Medulla oblongata (tissue), 1 donor: ENCODE results near the gene BCAR3.

ENCODE experiments used
- DNase-seq: peaks from one replicate; pipeline ENCODE4 v3.0.0-alpha.2; 2015; ENCODE audit errors: extremely low spot score

BCAR3 gene

DNA sequence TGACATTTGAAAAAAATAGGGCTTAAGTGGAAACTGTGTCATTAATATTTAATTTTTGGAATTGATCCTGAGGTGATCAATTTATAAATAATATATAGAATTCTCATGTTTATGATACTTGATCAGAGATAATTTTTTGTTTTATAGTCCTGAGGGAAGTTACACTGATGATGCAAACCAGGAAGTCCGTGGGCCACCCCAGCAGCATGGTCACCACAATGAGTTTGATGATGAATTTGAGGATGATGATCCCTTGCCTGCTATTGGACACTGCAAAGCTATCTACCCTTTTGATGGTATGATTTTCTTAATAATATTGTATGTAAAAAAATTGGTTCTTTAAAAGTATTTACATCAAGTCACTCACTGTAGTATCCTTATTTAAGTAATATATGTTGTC lies 132.5 kb downstream of the BCAR3 start:
- DNase-seq = no peak

GRCh38 chr1:93546162-93546863 lies 135.3 kb downstream of the BCAR3 start:
- DNase-seq = no peak

GRCh38 chr1:93542398-93542797 lies 139.2 kb downstream of the BCAR3 start:
- no peak for DNase-seq

- no peak for DNase-seq
Observed at GRCh38 chr1:93541045-93541444, 140.6 kb downstream of the BCAR3 start.

GRCh38 chr1:93537924-93538323 lies 143.7 kb downstream of the BCAR3 start:
- no peak for DNase-seq

DNA sequence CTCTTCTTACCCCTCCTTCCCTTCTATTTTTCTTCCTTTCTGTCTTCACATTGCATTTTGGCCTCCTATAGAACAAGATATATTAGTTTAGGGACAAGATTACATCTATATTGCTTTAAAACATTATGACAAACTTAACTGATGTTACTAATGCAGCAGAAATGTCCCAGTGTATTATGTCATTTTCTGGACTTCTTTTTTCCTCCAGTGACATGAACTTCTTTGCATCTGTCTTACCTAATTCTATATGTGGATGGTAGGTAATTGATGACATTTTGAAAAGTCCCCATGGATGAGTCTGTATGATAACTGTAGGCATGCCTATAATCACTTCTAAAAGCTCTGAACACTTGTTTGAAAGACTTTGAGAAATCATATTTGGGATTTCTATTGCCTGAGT lies 144.2 kb downstream of the BCAR3 start:
- no peak for DNase-seq

- no peak for DNase-seq
Observed at GRCh38 chr1:93533677-93534076, 148.0 kb downstream of the BCAR3 start.

- no peak for DNase-seq
Observed at GRCh38 chr1:93532780-93533378, 148.8 kb downstream of the BCAR3 start.

DNA sequence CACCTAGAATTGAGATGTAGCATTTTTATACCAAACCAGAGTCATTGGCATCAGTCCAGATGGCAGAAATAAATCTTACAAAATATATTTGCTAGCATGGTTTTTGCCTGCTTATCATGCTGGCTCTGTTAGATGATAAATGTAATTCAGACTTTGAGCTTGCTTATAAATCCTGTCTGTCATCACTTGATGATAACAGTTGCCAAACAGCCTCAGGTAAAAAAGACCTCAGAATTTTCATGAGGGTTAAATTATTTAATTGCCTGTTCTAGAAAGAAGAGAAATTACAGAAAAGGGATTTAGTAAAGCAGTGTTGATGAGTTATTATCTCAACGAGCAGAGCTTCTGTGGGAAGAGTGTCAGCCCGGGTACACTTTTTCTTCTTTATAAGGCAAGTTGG lies 150.4 kb downstream of the BCAR3 start:
- no peak for DNase-seq

GRCh38 chr1:93528412-93528811 lies 153.2 kb downstream of the BCAR3 start:
- no peak for DNase-seq

- no peak for DNase-seq
Observed at GRCh38 chr1:93526431-93526830, 155.2 kb downstream of the BCAR3 start.

DNA sequence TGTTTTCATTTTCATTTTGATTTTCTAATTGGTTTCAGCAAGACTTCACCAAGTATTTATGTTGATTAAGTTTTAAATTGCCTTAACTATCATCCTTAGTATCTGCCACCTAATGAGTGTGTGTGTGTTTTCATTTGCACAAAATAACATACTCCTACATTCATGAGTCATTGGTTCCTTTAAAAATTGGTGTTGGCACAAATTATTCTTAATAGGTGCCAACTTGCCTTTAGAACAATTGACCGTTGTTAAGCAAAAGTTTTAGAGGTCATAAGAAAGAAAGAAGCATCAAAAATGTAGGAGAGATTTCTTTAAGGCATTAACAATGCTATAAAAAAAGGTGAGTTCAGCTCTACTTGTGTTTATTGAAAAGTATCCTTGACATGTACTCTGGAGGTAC lies 156.2 kb downstream of the BCAR3 start:
- DNase-seq = no peak

DNA sequence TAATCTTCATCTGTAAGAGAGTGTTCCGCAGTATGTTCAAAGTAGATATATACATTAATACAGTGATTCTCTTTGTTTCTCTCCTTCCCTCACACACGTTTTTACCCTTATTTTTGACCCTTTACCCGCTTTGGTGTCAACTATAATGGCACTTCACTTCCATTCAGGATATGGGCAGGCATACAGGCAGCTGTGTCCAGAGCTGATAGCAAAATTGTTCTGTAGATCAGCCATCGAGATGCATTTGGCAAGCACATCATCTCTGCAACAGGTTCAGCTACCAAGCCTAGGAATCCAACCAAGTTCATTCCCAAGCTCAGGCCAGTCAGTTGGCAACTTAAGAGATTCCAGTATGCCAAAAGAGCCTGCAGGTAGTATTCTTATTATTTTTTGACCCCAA lies 158.9 kb downstream of the BCAR3 start:
- no peak for DNase-seq

GRCh38 chr1:93521618-93522017 lies 160.0 kb downstream of the BCAR3 start:
- DNase-seq = no peak

DNA sequence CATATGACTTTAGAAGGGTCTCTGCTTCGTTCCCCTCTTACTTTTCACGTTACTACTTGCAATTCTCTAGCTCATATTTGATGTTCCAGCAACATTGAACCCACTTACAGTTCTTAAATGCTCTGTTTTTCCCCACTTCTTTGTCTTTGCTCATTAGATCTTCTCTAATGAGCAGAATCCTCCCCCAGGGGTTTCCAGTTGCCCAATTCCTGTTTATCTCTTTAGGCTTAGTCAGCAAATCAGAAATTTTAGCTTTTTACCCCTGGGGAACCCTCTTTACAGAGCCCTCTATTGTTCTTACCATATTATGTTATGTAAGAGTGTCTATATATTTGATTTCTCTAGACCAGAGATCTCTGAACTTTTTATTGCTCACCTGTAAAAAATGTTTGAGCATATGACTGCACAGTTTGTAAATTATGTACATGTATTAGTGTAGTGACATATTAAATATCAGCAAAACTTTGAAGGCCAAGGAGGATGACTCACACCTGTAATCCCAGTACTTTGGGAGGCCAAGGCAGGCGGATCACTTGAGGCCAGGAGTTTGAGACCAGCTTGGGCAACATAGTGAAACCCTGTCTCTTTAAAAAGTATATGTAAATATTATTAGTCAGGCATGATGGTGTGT lies 162.3 kb downstream of the BCAR3 start:
- no peak for DNase-seq

GRCh38 chr1:93518516-93518915 lies 163.1 kb downstream of the BCAR3 start:
- no peak for DNase-seq

DNA sequence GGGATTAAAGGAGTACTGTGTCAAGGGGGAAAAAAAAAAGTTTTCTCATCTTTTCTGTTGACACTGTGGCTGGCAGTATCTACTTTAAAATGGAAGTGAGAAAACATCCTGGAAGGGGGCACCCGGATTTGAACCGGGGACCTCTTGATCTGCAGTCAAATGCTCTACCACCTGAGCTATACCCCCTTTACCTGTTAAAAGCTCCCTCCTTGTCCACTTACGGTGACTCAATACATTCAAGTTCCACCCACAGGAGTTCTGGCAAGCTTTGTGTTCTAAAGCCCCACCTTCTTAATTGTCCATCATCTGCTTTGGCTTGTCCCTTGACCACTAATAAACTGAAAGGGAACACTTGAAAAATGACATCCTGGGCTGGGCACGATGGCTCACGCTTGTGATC lies 165.5 kb downstream of the BCAR3 start:
- DNase-seq = no peak
